IPS-15b (cell line): ENCODE measurements around the gene PTH1R.
"Not testable (repeated sequence)": the region's sequence is repeated elsewhere in the genome, so short reads cannot be mapped to it uniquely, and the experiment has no call there.

Source experiments
- H3K27me3 ChIP-seq: one replicate; pipeline ENCODE4 v1.6.1; 2013; ENCODE audit warnings: low read length; ENCODE audit not compliant: control insufficient read depth, insufficient read depth
- H3K36me3 ChIP-seq: one replicate; pipeline ENCODE4 v1.6.1; 2013; ENCODE audit warnings: low read length; ENCODE audit not compliant: control insufficient read depth, insufficient read depth
- H3K4me1 ChIP-seq: one replicate; pipeline ENCODE4 v1.6.1; 2013; ENCODE audit warnings: mild to moderate bottlenecking, low read length; ENCODE audit not compliant: control insufficient read depth, insufficient read depth
- H3K4me3 ChIP-seq: one replicate; pipeline ENCODE4 v1.5.1; 2013; ENCODE audit warnings: low read depth, low read length
- H3K9ac ChIP-seq: one replicate; pipeline ENCODE4 v1.6.1; 2013; ENCODE audit warnings: low read depth, mild to moderate bottlenecking, low read length
- H3K9me3 ChIP-seq: one replicate; pipeline ENCODE4 v1.6.1; 2013; ENCODE audit warnings: mild to moderate bottlenecking, low read length; ENCODE audit not compliant: control insufficient read depth, insufficient read depth

PTH1R gene

DNA sequence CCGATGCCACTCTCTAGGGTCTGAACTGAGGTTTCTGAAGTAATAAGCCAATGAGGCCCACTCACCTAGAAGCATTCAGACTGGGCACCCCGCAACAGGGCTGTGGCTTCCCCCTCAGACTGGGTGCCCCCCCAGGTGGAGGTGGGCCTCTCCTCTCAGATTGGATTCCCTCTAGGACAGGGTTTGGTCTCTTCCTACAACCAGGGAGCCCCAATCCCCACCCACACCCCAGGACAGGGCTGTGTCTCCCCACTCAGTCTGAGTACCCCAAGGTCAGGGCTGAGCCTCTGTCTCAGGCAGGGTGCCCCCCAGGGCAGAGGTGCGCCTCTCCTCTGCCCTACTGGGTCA is 27.7 kb downstream of the PTH1R start:
- Histone ChIP-seq H3K9me3 (no peaks in the 10 kb centered on the region), H3K4me3 (no peak overlapping the region), H3K36me3 (no peaks in the 10 kb centered on the region), H3K9ac (no peak overlapping the region), H3K27me3 (no peaks in the 10 kb centered on the region), H3K4me1 (no peaks in the 10 kb centered on the region)

DNA sequence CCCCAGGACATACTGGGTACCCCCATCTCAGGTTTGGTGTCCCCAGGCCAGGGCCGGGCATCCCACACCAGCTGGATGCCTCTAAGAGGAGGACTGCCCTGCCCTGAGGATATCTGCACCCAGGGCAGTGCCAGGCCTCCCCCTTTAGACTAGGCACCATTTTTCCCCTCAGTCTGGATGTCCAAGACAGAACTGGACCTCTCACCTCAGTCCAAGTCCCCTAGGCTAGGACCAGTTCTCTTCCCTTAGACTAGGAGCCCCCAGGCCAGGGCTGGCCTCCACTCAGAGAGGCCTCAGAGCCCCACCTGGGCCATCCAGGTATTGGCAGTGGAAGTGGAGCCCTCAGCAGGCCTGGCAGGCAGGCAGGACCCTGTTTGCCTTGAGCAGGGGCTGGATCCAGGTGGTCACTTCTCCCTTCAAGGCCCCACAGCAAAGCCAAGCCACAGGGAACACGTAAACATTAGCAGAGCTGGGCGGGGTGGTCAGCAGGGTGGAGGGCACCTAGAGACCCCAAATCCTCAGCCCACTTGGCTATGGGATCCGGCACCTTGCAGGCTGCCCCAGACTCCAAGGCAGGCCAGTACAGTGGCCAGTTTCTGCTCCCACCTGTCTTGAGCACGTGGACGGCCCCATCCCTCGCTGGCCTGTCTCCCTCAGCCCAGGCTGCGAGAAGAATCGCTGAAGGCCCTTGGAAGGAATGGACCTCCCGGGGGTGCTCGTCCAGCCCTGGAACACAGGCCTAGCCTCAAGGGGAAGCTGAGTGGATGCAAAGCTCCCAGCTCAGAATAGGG is 28.3 kb downstream of the PTH1R start:
- H3K27me3 ChIP-seq, result no peaks in the 10 kb centered on the region
- no peaks in the 10 kb centered on the region for H3K4me1 ChIP-seq
- no peak overlapping the region for H3K9ac ChIP-seq
- no peaks in the 10 kb centered on the region for H3K36me3 ChIP-seq
- no peak overlapping the region for H3K4me3 ChIP-seq
- no peaks in the 10 kb centered on the region for H3K9me3 ChIP-seq

DNA sequence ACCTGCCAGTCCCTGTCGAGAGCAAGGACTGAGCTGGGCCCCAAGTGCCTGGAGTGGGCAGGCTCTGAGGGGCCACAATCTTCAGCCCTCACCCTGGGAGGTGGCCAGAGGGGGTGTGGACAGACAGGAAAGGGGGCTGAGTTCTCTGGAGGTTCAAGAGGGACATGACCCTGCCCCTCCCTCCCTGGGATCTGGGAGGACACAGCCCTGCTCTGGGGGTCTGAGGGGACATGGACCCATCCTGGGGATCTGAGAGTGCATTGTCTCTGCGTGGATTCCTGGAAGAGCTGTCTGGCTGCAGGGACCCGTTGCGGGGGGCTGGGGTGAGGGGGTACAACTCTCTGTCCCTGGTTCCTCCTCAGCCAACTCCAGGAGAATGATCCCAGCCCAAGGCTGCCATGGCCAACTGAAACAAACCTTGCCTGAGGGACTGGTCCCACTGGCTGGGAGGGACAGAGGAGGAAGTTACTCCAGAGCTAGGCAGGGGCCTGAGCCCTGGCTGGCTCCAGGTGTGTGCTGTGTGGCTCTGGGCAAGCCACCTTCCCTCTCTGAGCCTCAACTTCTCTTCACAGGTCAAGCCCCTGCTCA is 29.0 kb downstream of the PTH1R start:
- no peaks in the 10 kb centered on the region for H3K27me3 ChIP-seq
- H3K9ac ChIP-seq, result no peak overlapping the region
- H3K4me3 ChIP-seq, result no peak overlapping the region

DNA sequence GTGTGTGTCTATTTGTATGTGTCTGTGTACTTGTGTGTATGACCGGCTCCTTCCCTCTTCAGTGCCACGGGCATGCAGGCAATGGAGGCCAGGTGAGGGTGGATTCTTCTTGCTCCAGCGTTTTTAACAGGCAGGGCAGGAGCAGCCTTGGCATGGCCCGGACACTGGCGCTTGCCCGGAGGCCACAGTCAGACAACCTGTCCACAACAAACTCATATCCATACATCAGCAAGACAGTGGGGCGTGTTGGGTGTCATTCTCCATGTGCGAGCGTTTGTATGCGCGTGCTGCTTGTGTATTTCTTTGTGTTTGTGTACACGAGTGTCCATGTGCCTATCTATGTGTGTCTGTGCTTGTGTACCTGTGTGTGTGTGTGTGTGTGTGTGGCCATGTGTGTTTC is 29.8 kb downstream of the PTH1R start:
- Histone ChIP-seq H3K4me3 (no peak overlapping the region), H3K27me3 (no peaks in the 10 kb centered on the region), H3K9me3 (no peaks in the 10 kb centered on the region), H3K9ac (no peak overlapping the region), H3K4me1 (no peaks in the 10 kb centered on the region), H3K36me3 (no peaks in the 10 kb centered on the region)

More for the DNA sequence above, 29.0 kb downstream of the PTH1R start:
- Histone ChIP-seq H3K9me3 (no peaks in the 10 kb centered on the region), H3K36me3 (no peaks in the 10 kb centered on the region), H3K4me1 (no peaks in the 10 kb centered on the region)

DNA sequence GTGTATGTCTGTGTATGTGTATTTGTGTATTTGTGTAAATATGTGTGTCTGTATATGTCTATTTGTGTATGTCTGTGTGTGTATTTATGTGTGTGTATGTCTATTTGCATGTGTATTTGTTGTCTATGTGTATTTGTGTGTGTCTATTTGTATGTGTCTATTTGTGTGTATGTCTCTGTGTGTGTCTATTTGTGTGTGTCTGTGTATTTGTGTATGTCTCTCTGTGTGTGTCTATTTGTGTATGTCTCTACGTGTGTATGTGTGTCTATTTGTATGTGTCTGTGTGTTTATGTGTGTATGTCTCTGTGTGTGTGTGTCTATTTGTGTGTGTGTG is 30.4 kb downstream of the PTH1R start:
- no peaks in the 10 kb centered on the region for H3K4me1 ChIP-seq
- no peak overlapping the region for H3K4me3 ChIP-seq
- H3K27me3 ChIP-seq, result no peaks in the 10 kb centered on the region
- no peaks in the 10 kb centered on the region for H3K9me3 ChIP-seq
- H3K36me3 ChIP-seq, result no peaks in the 10 kb centered on the region
- H3K9ac ChIP-seq, result no peak overlapping the region

DNA sequence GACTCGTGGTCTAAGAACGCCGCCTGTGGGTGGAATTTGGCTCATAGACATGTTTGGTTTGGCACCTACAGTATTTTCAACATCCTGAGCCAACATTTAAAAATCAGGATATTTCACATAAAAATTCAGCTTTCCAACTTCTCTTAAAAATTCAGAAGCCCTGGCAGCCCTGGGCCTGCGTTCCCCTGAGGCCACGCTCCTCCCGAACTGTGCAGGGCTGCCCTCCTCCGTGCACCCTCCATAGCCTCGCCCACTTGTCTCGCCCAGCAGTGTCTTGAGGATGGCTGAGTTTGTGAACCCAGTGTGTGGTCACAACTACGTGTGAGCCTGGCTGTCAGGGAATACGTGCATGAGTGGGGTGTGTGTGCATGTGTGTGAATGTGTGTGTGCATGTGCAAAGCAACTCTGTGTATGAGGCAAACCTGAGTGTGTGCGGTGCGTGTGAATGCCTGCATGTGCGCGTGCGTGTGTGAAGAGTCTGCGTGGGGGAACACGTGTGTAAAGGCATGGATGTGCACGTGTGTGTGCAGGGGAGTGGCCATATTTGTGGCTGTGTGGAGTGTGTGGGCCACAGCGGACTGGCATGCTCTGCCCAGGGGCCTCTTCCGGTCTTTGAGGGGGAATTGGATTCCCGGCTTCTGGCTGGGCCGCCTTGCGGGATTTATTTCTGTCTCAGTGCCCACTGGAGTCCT is 30.9 kb downstream of the PTH1R start:
- H3K4me3 ChIP-seq, result no peak overlapping the region
- H3K9me3 ChIP-seq, result no peaks in the 10 kb centered on the region
- H3K9ac ChIP-seq, result no peak overlapping the region
- H3K36me3 ChIP-seq, result no peaks in the 10 kb centered on the region
- H3K4me1 ChIP-seq, result no peaks in the 10 kb centered on the region
- no peaks in the 10 kb centered on the region for H3K27me3 ChIP-seq

DNA sequence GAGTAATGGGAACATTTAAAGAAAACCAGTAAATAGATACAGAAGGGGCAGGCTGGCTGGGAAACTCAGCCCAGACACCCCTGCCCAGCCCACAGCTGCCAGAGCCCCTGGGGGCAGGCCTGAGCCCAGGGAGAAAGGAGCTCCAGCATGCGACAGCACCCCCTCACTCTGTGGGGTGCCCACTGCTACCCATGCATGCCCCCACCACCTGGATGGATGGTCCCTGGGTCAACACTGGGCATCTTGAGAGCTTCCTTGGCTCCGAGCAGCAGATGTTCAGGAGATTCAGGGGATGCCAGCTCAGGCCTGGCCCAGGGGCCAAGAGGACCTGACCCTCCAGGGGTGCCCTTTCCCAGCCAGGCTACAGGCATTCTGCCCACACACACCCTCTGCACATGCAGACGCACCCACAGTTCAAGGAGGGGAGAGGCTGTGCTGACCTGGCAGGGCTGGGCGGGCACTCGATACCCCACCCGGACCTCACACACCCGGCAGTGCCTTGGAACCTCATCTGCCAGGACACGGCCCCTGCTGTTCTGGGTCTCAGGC is 31.5 kb downstream of the PTH1R start:
- H3K4me3 ChIP-seq, result no peak overlapping the region
- H3K4me1 ChIP-seq, result no peaks in the 10 kb centered on the region
- no peaks in the 10 kb centered on the region for H3K36me3 ChIP-seq
- H3K27me3 ChIP-seq, result no peaks in the 10 kb centered on the region
- no peaks in the 10 kb centered on the region for H3K9me3 ChIP-seq
- H3K9ac ChIP-seq, result no peak overlapping the region

DNA sequence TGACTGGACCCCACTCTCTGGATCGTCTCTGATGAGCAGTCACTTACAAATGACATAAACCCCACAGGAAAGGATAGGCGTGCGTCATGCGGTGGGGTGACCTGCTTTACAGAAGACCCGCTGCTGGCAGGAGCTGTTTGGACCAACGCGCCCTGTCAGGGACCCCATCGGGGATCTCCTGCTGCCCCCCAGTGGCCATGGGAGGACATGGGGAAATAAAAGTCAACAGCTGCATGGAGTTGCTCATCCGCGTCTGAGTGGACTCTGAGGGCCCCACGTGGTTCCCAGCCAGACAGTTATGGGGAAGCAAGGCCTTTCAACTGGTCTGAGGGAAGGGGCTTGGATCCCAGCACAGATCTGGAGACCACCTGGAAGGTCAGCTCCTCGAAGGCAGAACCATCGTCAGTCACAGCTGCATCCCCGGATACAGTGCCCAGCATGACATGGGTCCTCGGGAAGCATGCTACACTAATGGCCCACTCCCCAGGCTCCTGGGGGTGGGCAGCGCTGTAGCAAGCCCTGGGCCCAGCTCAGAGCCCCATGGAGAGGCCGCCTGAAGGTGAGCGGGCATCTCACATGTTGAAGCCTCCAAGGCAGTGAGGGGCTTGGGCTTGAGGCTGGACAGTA is 32.1 kb downstream of the PTH1R start:
- H3K4me3 ChIP-seq, result no peak overlapping the region
- no peaks in the 10 kb centered on the region for H3K4me1 ChIP-seq
- H3K36me3 ChIP-seq, result no peaks in the 10 kb centered on the region
- no peak overlapping the region for H3K9ac ChIP-seq
- no peaks in the 10 kb centered on the region for H3K27me3 ChIP-seq
- no peaks in the 10 kb centered on the region for H3K9me3 ChIP-seq

DNA sequence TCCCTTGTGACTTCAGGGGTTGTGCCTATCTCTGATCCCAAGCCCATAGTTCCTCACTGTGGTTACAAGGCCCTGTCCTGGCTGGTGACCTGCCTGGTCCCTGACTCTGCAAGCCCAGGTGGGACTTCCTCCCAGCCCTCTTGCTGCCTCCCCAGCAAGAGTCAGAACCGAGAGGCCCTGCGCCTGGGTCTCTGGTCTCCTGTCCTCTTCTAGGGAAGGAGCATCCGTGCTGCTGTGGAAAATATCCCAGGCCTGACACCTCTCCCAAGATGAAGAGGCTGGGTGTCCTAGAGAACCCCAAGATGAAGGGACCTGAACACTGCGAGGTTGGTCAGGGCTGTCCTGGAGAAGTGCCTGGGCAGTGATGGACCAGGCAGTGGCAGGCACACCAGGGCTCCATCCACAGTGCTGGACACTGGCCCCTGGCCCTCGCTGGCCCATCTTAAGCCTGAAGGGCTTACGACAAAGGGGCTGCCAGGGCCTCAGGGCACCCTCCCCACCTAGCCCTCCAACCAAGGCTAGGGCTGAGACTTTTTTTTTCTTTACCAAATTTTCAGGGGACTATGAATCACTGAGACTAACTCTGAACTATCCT is 32.7 kb downstream of the PTH1R start:
- no peaks in the 10 kb centered on the region for H3K36me3 ChIP-seq
- no peaks in the 10 kb centered on the region for H3K4me1 ChIP-seq
- no peaks in the 10 kb centered on the region for H3K27me3 ChIP-seq
- no peak overlapping the region for H3K9ac ChIP-seq
- no peaks in the 10 kb centered on the region for H3K9me3 ChIP-seq
- no peak overlapping the region for H3K4me3 ChIP-seq

DNA sequence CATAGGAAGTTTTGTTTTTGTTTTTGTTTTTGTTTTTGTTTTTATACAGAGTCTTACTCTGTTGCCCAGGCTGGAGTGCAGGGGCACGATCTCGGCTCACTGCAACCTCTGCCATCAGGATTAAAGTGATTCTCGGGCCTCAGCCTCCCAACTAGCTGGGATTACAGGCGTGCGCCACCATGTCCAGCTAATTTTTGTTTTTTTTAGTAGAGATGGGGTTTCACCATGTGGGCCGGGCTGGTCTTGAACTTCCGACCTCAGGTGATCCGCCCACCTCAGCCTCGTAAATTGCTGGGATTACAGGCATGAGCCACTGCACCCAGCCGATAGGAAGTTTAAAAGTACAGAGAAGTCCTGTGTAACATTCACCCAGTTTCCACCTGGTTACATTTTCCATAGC is 33.4 kb downstream of the PTH1R start:
- not testable (repeated sequence) for H3K36me3 ChIP-seq, H3K4me3 ChIP-seq, H3K9ac ChIP-seq, H3K4me1 ChIP-seq, H3K9me3 ChIP-seq, H3K27me3 ChIP-seq

DNA sequence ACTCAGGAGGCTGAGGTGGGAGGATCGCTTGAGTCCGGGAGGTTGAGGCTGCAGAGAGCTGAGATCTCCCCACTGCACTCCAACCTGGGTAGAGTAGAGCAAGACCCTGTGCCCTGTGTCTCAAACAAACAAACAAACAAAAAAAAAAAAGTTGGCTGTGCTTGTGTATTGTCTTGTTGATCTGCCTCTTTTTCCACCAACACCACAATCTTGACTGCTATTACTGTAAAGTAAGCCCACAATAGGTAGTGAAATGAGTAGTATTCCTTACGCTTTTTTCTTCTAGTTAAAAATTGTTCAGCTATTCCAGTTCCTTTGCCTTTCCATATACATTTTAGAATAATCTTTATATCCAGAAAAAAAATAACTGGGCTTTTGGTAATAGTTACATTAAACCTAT is 35.5 kb downstream of the PTH1R start:
- H3K4me1 ChIP-seq, result no peaks in the 10 kb centered on the region
- H3K4me3 ChIP-seq, result no peak overlapping the region
- no peaks in the 10 kb centered on the region for H3K9me3 ChIP-seq
- no peaks in the 10 kb centered on the region for H3K36me3 ChIP-seq
- H3K27me3 ChIP-seq, result no peaks in the 10 kb centered on the region
- no peak overlapping the region for H3K9ac ChIP-seq
